ENCODE data around the gene ENKUR. TPM values are rescaled to one million over a fixed set of nuclear protein-coding genes. Genes with fewer than 3 reads are reported as not detected.

ENKUR gene
- total RNA-seq, 2 donors from 2014 or later = 0.62 TPM; not detected in 1

DNA sequence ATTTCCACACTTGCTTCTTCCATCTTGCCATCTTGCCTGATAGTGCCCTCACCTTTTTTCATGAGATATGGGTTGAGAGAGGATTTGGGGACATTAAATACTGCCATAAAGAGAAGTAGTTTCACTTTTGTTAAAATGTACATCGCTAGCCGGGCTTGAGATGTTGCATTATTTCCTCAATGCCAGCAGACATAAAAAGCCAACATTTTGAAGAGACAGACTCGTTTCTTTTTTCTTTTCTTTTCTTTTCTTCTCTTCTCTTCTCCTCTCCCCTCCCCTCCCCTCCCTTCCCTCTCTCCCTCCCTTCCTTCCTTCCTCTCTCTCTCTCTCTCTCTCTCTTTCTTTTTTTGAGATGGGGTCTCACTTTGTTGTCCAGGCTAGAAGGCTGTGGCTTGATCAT is 17.9 kb downstream of the ENKUR start:
- Histone ChIP-seq H3K4me3 (no peak overlapping the region), H3K36me3 (no peaks in the 10 kb centered on the region), H3K27ac (no peak overlapping the region), H3K27me3 (replicated peaks; ENCODE audit: insufficient read depth) (no peaks in the 10 kb centered on the region), H3K4me1 (replicated peaks) (no peaks in the 10 kb centered on the region), H3K9me3 (no peaks in the 10 kb centered on the region)
- no peak for DNase-seq (ENCODE audit: low spot score)
- intact Hi-C loops (cut with DNase I) = no loop called here
- WGBS = 89% methylated on average over 3 of the region's 3 CpGs
- TF ChIP-seq POLR2A (IDR thresholded peaks at IDR 0.05) (no peak), CTCF (IDR thresholded peaks at IDR 0.05) (no peak), POLR2AphosphoS5 (IDR thresholded peaks at IDR 0.05) (no peak)

- H3K36me3 ChIP-seq = no peaks in the 10 kb centered on the region
- intact Hi-C loops (cut with DNase I) = no loop called here
- no peak overlapping the region for H3K4me3 ChIP-seq
- no peaks in the 10 kb centered on the region for H3K9me3 ChIP-seq
- H3K4me1 ChIP-seq (replicated peaks) = no peaks in the 10 kb centered on the region
- no peak for DNase-seq (ENCODE audit: low spot score)
- no peak overlapping the region for H3K27ac ChIP-seq
- TF ChIP-seq POLR2A (IDR thresholded peaks at IDR 0.05) (no peak), POLR2AphosphoS5 (IDR thresholded peaks at IDR 0.05) (no peak), CTCF (IDR thresholded peaks at IDR 0.05) (no peak)
- H3K27me3 ChIP-seq (replicated peaks; ENCODE audit: insufficient read depth) = no peaks in the 10 kb centered on the region
Measured at GRCh38 chr10:24995072-24995471, 20.9 kb downstream of the ENKUR start.

DNA sequence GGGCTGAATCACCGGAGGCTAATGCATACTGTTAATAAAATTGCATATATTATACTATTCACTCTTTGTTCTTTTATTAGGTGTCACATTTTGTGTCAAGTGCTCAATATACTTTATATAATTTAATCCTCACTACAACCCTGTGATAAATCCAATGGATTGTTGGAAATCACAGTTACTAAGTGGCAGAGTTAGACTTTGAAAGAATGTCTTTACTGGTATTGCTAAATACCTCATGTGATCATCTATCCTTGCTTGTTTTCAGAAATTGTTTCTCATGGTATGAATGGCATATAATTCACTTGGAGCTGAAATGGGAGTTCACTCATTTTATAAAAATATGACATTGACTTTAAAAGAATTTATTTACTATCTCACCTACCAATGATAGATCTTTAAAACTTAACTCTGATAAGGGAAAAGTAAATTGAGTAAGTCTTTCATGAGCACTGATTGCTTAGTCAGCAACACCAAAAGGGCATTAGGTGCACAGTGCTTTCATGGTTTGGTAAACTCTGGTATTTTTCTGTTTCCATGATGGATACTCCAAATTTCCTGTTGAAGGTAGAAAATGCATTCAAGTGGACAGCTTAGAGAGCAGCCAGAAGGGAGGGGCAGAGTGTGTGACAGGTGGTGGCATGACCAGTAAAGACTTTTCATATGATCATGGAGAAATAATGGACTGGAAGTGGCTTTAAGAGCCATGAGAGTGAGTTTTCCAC is 22.6 kb downstream of the ENKUR start:
- no peak for TF ChIP-seq CTCF (IDR thresholded peaks at IDR 0.05)
- no peak for TF ChIP-seq POLR2AphosphoS5 (IDR thresholded peaks at IDR 0.05)
- no peak for TF ChIP-seq POLR2A (IDR thresholded peaks at IDR 0.05)
- intact Hi-C loops (cut with DNase I) = no loop called here
- no peak for DNase-seq (ENCODE audit: low spot score)
- Histone ChIP-seq H3K36me3 (no peaks in the 10 kb centered on the region), H3K9me3 (no peaks in the 10 kb centered on the region), H3K4me1 (replicated peaks) (no peaks in the 10 kb centered on the region), H3K27me3 (replicated peaks; ENCODE audit: insufficient read depth) (no peaks in the 10 kb centered on the region), H3K4me3 (no peak overlapping the region), H3K27ac (no peak overlapping the region)
- WGBS = 97% methylated on average over 1 of the region's 1 CpG

DNA sequence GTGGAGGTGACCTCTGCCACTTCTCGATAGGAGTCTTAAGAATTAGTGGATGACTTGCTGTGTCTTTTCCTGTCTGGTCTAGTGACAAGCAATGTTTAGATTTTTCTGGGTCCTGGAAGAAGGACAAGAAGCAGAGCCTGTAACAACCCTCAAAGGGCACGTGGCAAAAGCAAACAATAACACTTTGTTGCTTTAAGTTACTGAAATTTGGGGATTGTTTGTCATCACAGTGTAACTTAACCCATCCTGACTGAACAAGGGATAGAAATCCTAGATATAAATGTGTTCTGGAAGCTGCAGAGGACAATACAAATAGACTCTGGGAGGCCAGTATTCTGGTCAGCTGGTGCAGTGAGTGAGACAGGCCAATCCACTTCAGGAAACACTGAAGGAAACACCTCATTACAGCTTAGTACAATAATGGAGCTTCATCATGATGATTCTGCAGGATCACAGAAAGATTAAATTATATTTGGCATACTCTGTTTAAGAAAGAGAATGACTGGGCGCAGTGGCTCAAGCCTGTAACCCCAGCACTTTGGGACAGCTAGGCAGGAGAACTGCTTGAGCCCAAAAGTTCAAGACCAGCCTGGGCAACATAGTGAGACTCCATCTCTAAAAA is 23.3 kb downstream of the ENKUR start:
- H3K27ac ChIP-seq = no peak overlapping the region
- 80% methylated on average over 3 of the region's 3 CpGs for WGBS
- no peak for TF ChIP-seq POLR2A (IDR thresholded peaks at IDR 0.05)
- no peak for TF ChIP-seq POLR2AphosphoS5 (IDR thresholded peaks at IDR 0.05)
- no peak for TF ChIP-seq CTCF (IDR thresholded peaks at IDR 0.05)

GRCh38 chr10:24991298-24991697 is 24.7 kb downstream of the ENKUR start:
- Histone ChIP-seq H3K4me1 (replicated peaks) (no peaks in the 10 kb centered on the region), H3K4me3 (no peak overlapping the region), H3K9me3 (no peaks in the 10 kb centered on the region), H3K27ac (no peak overlapping the region), H3K27me3 (replicated peaks; ENCODE audit: insufficient read depth) (no peaks in the 10 kb centered on the region), H3K36me3 (no peaks in the 10 kb centered on the region)
- TF ChIP-seq POLR2AphosphoS5 (IDR thresholded peaks at IDR 0.05) (no peak), POLR2A (IDR thresholded peaks at IDR 0.05) (no peak), CTCF (IDR thresholded peaks at IDR 0.05) (no peak)
- intact Hi-C loops (cut with DNase I) = no loop called here
- 85% methylated on average over 13 of the region's 13 CpGs for WGBS
- DNase-seq (ENCODE audit: low spot score) = no peak

More for the DNA sequence above, 23.3 kb downstream of the ENKUR start:
- no peak for DNase-seq (ENCODE audit: low spot score)
- H3K27me3 ChIP-seq (replicated peaks; ENCODE audit: insufficient read depth) = no peaks in the 10 kb centered on the region
- no peak overlapping the region for H3K4me3 ChIP-seq
- H3K36me3 ChIP-seq = no peaks in the 10 kb centered on the region
- H3K4me1 ChIP-seq (replicated peaks) = no peaks in the 10 kb centered on the region
- no peaks in the 10 kb centered on the region for H3K9me3 ChIP-seq
- intact Hi-C loops (cut with DNase I) = no loop called here

Data from prostate gland (tissue), 2 donors.